GM12878 (cell line): ENCODE measurements around the gene DDX19B. TPM values are rescaled to one million over a fixed set of nuclear protein-coding genes. Genes with fewer than 3 reads are reported as not detected.

Experiments used
- ATF2 ChIP-seq: IDR thresholded peaks from 2 replicates; pipeline ENCODE4 v1.6.1; 2012; ENCODE audit warnings: low read length, inconsistent platforms
- BRCA1 ChIP-seq: IDR thresholded peaks from 2 replicates; pipeline ENCODE4 v1.6.1; 2011; ENCODE audit warnings: low read depth, low read length, improper control_type of control experiment
- CBX5 ChIP-seq: sonication (generic); IDR thresholded peaks from 2 replicates; pipeline ENCODE4 v1.6.1; 2016; ENCODE audit warnings: low read depth, moderate library complexity, mild to moderate bottlenecking, inconsistent platforms
- CREB1 ChIP-seq: IDR thresholded peaks from 2 replicates; pipeline ENCODE4 v1.6.1; 2012; ENCODE audit warnings: low read depth, mild to moderate bottlenecking, inconsistent platforms
- E4F1 ChIP-seq: fragments of 450-650 bp; IDR thresholded peaks from 2 replicates; pipeline ENCODE4 v1.6.1; 2018; ENCODE audit warnings: borderline replicate concordance, mild to moderate bottlenecking; ENCODE audit not compliant: partially characterized antibody
- FOS ChIP-seq: IDR thresholded peaks from 3 replicates; pipeline ENCODE4 v1.6.1; 2011; ENCODE audit warnings: borderline replicate concordance; ENCODE audit not compliant: insufficient read length; ENCODE audit errors: extremely low read depth
- HCFC1 ChIP-seq: fragments of 150-350 bp; IDR thresholded peaks from 2 replicates; pipeline ENCODE4 v1.6.1; 2014; ENCODE audit warnings: low read length
- IKZF2 ChIP-seq, 2 experiments: fragments of 450-650 bp; IDR thresholded peaks; 2 replicates each; pipeline ENCODE4 v1.6.1; 2017; ENCODE audit warnings: mild to moderate bottlenecking in 2 of 2, moderate library complexity in 2 of 2
- MXI1 ChIP-seq: fragments of 150-350 bp; IDR thresholded peaks from 2 replicates; pipeline ENCODE4 v1.6.1; 2011; ENCODE audit warnings: low read depth, mild to moderate bottlenecking, inconsistent platforms, low read length, improper control_type of control experiment
- PAX8 ChIP-seq: fragments of 450-650 bp; IDR thresholded peaks from 2 replicates; pipeline ENCODE4 v1.6.1; 2017; ENCODE audit warnings: mild to moderate bottlenecking, moderate library complexity
- SUPT20H ChIP-seq: IDR thresholded peaks from 2 replicates; pipeline ENCODE4 v1.6.1; 2011; ENCODE audit warnings: low read depth, mild to moderate bottlenecking, low read length, moderate library complexity, borderline replicate concordance; ENCODE audit not compliant: control insufficient read depth
- TCF3 ChIP-seq: IDR thresholded peaks from 2 replicates; pipeline ENCODE4 v1.6.1; 2012; ENCODE audit warnings: low read depth, mild to moderate bottlenecking, low read length, borderline replicate concordance; ENCODE audit not compliant: insufficient read depth
- TCF7 ChIP-seq: IDR thresholded peaks from 2 replicates; pipeline ENCODE4 v1.6.1; 2014; ENCODE audit warnings: antibody characterized with exemption, borderline replicate concordance
- YY1 ChIP-seq: IDR thresholded peaks from 2 replicates; pipeline ENCODE4 v1.6.1; 2011; ENCODE audit warnings: low read depth, mild to moderate bottlenecking, low read length
- ZNF207 ChIP-seq: fragments of 450-650 bp; IDR thresholded peaks from 2 replicates; pipeline ENCODE4 v1.6.1; 2014; ENCODE audit warnings: antibody characterized with exemption, mild to moderate bottlenecking, borderline replicate concordance
- ZNF217 ChIP-seq: fragments of 450-650 bp; IDR thresholded peaks from 2 replicates; pipeline ENCODE4 v1.6.1; 2017; ENCODE audit warnings: antibody characterized with exemption, mild to moderate bottlenecking
- ZZZ3 ChIP-seq: IDR thresholded peaks from 2 replicates; pipeline ENCODE4 v1.6.1; 2011; ENCODE audit warnings: low read depth; ENCODE audit not compliant: control insufficient read depth, insufficient read length
- polyA plus RNA-seq, 11 experiments: library from polyadenylated mRNA; depleted of rRNA in 4 of 11; unstranded in 6 of 11; stranded (reverse) in 5 of 11; fragments of >200 nt; fragmentation: Nextera tagmentation in 4 of 11; fragmentation: Illumina TruSeq in 1 of 11; extraction: Ambion mirVana in 4 of 11; extraction: Trizol in 1 of 11; gene quantifications; 1 replicate in 1 of 11; 2 replicates in 10 of 11; pipeline versions ENCODE4 v1.2.1 to v1.2.3, GENCODE V29; 2011 to 2016; ENCODE audit warnings: inconsistent platforms in 2 of 11, missing spikeins in 2 of 11, low read depth in 1 of 11
- total RNA-seq, 4 experiments: library from RNA; depleted of rRNA in 3 of 4; stranded (reverse); fragments of >200 nt in 3 of 4; fragmentation: Illumina TruSeq in 1 of 4; extraction: Trizol in 1 of 4; gene quantifications; 2 replicates each; pipeline versions ENCODE4 v1.2.1 to v1.2.3, GENCODE V29; 2013 to 2021
- TF ChIP-seq, protein P1 (sequence below): IDR thresholded peaks from 2 replicates; pipeline ENCODE4 v1.6.1; 2011; ENCODE audit warnings: borderline replicate concordance, low read depth, mild to moderate bottlenecking, moderate library complexity, mixed read lengths, low read length; ENCODE audit not compliant: insufficient read depth; ENCODE audit errors: extremely low read length
- TF ChIP-seq, protein P2 (sequence below): IDR thresholded peaks from 2 replicates; pipeline ENCODE4 v1.6.1; 2011; ENCODE audit warnings: borderline replicate concordance, low read depth, mild to moderate bottlenecking, moderate library complexity, low read length; ENCODE audit not compliant: insufficient read depth, poor library complexity, severe bottlenecking
- TF ChIP-seq, protein P3 (sequence below): IDR thresholded peaks from 2 replicates; pipeline ENCODE4 v1.6.1; 2011; ENCODE audit warnings: mild to moderate bottlenecking, low read depth, low read length, moderate library complexity; ENCODE audit not compliant: insufficient replicate concordance
- TF ChIP-seq, protein P4 (sequence below): IDR thresholded peaks from 2 replicates; pipeline ENCODE4 v1.6.1; 2012; ENCODE audit warnings: low read depth, low read length, improper control_type of control experiment

The DDX19B gene
- total and polyA plus RNA-seq, 10 of the 15 experiments (the other 5 are each of a cell fraction or from before 2014, with no cell fraction given): 14.1 to 69.1 (median 42.5) TPM

GRCh38 chr16:70298988-70299938, at the start of gene DDX19B (continued):
- TF ChIP-seq, protein P1, sequence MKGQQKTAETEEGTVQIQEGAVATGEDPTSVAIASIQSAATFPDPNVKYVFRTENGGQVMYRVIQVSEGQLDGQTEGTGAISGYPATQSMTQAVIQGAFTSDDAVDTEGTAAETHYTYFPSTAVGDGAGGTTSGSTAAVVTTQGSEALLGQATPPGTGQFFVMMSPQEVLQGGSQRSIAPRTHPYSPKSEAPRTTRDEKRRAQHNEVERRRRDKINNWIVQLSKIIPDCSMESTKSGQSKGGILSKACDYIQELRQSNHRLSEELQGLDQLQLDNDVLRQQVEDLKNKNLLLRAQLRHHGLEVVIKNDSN: no peak
- TF ChIP-seq CBX5 (no peak), ZNF207 (0 out of 2 replicates have a peak, but pooled peaks have one; percentile 24), ATF2 (no peak), E4F1 (no peak), CREB1 (peak; percentile 96), SUPT20H (no peak), PAX8 (no peak), HCFC1 (peak; percentile 47; the same call in 1 of the 2 replicates), TCF7 (no peak), FOS (no peak), ZZZ3 (no peak), IKZF2 (IDR thresholded peaks at IDR 0.05) (peak; percentile 42 to 47; a peak in 2 of 4 replicates), MXI1 (peak; percentile 72), ZNF217 (no peak), YY1 (0 out of 2 replicates have a peak, but pooled peaks have one; percentile 43), BRCA1 (no peak), TCF3 (peak; percentile 52; the same call in 1 of the 2 replicates)
- TF ChIP-seq, protein P2, sequence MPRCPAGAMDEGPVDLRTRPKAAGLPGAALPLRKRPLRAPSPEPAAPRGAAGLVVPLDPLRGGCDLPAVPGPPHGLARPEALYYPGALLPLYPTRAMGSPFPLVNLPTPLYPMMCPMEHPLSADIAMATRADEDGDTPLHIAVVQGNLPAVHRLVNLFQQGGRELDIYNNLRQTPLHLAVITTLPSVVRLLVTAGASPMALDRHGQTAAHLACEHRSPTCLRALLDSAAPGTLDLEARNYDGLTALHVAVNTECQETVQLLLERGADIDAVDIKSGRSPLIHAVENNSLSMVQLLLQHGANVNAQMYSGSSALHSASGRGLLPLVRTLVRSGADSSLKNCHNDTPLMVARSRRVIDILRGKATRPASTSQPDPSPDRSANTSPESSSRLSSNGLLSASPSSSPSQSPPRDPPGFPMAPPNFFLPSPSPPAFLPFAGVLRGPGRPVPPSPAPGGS: peak; percentile 10
- TF ChIP-seq, protein P3, sequence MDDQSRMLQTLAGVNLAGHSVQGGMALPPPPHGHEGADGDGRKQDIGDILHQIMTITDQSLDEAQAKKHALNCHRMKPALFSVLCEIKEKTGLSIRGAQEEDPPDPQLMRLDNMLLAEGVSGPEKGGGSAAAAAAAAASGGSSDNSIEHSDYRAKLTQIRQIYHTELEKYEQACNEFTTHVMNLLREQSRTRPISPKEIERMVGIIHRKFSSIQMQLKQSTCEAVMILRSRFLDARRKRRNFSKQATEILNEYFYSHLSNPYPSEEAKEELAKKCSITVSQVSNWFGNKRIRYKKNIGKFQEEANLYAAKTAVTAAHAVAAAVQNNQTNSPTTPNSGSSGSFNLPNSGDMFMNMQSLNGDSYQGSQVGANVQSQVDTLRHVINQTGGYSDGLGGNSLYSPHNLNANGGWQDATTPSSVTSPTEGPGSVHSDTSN: no peak
- TF ChIP-seq, protein P4, sequence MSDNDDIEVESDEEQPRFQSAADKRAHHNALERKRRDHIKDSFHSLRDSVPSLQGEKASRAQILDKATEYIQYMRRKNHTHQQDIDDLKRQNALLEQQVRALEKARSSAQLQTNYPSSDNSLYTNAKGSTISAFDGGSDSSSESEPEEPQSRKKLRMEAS: peak; percentile 68; the same call in 1 of the 2 replicates
